ENCODE data around the gene PROZ.
A peak's percentile ranks its signal among the peaks of the same experiment; 100 is the strongest.

The PROZ gene

DNA sequence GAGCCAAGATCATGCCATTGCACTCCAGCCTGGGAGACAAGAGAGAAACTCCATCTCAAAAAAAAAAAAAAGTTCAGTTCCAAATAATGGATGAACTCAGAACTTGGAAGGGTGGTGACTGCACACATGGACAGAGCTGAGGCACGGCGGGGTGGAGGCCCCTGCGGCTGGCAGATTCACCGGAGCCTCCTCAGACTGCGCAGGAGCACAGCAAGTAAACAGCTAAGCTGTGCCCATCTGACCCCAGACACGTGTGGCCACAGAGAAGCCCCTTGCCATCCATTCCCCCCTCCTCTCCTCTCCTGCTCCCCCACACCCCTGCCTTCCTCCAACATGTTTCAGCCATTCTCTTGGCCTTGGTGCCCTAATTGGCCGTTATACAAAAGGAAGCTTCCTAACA, 15.6 kb upstream of the PROZ start:
- DNase-seq, result no peak

DNA sequence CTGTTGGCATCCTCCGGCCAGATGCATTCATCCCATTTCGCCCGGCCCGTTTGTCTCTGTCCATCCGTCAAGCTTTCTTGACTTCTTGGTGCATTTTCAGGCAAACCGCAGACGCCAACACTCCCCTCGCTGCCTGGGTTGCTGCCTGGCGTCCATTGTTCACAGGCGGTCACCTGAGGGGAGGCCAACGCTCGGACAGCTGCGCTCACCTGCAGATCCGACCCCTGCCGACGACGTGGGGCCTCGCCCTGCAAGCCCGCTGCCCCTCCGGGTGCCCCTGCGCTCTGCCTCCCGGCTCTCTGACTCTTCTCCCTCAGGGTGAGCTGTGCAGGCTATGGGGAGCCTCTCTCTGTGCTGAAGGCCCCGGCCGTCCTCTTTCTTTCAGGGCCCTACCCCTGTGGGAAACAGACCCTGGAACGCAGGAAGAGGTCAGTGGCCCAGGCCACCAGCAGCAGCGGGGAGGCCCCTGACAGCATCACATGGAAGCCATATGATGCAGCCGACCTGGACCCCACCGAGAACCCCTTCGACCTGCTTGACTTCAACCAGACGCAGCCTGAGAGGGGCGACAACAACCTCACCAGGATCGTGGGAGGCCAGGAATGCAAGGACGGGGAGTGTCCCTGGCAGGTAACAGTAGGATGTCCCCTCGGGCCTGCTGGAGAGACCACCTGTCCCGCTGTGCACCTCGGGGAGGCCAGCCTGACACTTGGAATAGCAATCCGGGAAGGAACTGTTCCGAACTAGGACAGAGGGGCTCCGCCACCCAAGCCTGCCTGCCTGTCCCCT, 14.8 kb upstream of the PROZ start:
- DNase-seq, result no peak

DNA sequence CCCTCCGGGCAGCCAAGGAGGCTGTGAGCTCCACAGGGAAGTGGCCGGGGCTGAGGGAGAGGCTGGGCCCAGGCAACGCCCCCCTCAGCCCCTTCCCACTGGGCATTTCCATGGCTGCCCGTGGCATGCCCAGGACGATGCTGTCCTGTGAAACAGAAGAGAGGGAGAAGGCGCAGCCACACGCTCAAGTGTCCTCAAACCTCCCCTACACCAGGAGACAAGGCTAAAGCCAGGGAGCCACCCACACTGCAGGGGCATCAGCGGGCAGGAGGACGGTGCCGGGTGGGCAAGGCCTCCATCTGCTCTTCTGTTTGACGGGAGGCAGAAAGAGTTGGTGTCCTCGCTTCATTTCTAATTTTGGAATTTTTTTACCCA, 14.2 kb upstream of the PROZ start:
- DNase-seq, result no peak

DNA sequence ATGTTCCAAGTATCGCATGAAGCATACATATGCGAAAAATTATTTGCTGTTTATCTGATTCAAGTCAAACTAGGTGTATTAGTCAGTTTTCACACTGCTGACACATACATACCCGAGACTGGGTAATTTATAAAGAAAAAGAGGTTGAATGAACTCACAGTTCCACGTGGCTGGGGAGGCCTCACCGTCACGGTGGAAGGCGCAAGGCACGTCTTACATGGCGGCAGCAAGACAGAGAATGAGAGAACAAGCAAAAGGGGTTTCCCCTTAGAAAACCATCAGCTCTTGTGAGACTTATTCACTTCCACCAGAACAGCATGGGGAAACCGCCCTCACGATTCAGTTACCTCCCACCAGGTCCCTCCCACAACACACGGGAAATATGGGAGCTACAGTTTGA, 13.0 kb upstream of the PROZ start:
- no peak for DNase-seq

DNA sequence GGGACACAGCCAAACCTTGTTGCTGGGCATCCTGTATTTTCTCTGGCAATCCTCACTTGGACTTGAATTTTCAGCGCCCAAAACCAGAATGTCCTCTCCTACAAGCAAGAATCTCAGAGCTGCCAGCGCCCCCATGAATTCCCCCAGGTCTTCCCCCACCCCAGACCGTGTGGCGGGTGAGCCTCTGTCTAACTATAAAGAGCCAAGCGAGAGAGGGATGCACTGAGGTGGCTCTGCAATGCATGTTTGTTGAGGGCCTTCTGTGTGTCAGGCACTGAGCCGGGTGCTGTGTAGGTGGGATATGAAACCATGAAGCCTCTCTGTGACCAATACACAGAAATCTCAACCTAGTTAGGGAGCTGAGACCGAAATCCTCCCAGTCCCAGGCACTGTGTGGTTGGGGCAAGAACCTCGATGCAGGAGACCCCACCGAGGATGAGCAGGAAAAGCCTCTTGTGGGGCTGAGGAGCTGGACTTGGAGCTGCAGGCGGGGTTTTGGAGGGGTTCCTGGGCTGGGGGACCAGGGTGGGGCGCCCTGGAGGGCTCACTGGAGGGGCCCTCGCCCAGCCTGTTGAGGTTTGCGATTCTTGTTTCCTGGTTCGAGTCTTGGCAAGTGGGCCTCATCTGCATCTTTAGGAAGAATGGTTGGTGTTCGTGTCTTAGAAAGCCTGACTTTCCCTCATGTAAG, 12.4 kb upstream of the PROZ start:
- no peak for DNase-seq

DNA sequence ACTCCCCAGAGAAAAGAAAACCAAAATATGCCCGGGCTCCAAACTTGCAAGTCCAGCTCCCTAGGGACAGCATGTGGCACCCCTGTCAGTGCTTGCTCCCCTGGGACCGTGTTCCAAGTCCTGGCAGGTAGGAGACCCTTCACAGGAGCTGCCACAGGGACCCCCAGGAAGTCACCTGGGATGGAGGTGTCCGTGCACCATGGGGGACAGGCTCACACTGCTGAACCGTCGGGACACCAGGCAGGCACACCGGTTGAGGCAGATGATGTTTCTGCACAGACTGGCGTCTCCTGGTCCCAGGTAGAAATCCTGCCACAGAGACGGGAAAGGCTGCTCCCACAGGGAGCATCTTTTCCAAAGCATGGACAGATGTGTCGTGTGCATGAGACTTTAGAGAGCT, 11.7 kb upstream of the PROZ start:
- no peak for DNase-seq

DNA sequence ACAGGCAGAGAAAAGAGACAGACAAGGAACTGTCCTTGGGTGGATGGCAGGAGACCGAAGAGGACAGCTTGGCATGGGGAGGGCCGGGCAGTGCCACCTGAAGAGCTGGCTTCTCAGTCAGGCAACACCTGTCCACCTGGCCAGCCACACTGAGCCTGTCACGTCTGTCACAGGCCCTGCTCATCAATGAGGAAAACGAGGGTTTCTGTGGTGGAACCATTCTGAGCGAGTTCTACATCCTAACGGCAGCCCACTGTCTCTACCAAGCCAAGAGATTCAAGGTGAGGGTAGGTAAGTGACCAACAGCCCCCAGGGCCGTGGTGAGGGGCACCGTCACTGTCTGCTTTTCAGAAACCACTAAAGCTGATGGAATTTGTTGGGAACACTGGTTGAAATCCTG, 11.2 kb upstream of the PROZ start:
- DNase-seq, result no peak

DNA sequence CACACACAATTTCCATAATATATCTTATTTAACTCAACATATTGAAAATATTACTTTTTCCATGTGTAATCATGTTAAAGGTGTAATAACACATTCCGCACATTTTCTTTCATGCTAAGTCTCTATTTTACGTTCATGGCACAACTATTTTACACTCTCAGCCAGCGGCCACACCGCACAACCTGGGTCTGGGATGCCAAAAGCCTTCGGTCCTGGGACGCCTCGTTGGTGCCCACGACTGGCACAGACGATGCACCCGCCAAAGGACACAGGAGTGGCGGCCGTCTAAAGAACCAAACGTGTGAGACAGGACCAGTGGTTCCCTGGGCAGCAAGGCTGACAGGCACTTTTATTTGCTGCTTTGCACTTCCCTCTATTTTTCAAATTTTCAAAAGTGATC, 10.0 kb upstream of the PROZ start:
- DNase-seq, result no peak

DNA sequence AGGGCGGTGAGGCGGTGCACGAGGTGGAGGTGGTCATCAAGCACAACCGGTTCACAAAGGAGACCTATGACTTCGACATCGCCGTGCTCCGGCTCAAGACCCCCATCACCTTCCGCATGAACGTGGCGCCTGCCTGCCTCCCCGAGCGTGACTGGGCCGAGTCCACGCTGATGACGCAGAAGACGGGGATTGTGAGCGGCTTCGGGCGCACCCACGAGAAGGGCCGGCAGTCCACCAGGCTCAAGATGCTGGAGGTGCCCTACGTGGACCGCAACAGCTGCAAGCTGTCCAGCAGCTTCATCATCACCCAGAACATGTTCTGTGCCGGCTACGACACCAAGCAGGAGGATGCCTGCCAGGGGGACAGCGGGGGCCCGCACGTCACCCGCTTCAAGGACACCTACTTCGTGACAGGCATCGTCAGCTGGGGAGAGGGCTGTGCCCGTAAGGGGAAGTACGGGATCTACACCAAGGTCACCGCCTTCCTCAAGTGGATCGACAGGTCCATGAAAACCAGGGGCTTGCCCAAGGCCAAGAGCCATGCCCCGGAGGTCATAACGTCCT, 9.4 kb upstream of the PROZ start:
- no peak for DNase-seq

DNA sequence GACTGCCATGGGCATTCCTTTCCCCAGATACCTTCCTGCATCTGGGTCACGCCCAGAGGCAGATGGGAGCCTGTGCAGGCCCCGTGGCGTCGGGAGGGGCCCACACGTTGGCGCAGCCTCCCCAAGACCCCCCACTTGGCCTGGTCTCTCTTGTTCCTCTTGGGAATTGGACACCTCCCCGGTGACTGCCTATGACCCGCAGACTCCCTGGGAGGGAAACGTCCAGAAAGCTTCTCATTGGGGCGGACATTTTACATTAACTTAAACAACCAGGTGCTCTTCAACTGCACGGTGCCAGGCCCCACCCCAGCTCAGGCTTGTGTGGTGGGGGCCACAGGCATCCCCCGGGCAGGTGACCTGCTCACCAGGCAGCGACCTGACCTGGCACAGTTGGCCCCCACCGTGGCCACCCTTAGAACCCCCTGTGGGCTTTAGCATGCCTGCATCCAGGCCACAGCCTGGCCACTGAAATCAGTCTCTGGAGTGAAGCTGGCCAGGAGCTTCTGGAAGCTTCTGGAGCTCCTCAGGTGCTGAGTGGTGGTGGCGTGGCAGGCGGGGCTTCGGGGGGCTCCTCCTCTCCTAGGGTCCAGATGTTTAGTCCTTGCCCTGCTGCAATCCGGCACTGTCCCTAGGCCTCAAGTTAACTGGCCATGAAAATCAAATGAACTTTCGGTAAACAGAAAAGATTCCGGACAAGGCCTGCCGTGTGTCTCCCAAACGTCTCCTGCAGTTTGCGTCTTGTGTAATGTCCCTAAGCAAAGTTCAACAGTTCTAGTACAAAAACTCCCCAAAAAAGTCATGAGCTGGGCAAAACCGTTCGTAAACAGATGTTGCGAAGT, 8.5 kb upstream of the PROZ start:
- no peak for DNase-seq

DNA sequence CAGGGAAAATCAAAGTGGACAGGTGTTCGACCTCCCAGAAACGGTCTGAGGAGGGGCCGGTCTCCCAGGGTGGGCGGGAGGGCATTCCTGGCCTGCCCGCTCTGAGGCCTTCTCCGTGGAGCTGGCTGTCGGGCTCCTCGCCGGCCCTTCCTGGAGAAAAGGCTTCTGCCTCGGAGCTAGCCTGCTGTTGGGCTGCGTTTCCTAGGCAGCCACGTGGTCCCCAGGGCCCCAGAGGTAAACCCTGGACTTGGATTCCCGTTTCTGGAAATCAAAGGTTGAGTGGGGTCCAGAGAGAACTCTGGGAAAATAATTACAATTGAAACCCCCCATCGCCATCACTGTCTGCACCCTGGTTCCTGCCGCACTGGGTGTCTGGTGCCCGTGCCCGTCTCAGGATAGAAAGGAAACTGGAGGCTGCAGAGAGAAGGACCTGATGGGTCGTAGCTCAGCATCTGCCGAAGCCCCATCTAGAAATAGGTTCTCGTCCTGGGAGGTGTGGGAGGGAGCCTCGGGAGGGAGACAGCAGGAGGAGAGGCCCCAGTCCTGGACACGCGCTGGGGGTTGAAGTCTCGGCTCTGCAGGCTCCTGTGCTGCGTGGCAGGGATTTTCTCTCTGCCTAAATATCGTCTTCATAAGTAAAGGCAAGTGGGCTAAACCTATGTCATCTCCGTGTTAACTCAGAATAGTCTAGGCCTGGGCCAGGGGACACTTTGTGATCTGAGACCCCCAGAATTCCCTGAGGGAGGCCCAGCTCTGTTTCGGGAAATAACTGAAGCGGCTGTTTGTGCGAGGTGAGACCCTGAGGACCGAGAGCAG, 7.7 kb upstream of the PROZ start:
- DNase-seq, result no peak

DNA sequence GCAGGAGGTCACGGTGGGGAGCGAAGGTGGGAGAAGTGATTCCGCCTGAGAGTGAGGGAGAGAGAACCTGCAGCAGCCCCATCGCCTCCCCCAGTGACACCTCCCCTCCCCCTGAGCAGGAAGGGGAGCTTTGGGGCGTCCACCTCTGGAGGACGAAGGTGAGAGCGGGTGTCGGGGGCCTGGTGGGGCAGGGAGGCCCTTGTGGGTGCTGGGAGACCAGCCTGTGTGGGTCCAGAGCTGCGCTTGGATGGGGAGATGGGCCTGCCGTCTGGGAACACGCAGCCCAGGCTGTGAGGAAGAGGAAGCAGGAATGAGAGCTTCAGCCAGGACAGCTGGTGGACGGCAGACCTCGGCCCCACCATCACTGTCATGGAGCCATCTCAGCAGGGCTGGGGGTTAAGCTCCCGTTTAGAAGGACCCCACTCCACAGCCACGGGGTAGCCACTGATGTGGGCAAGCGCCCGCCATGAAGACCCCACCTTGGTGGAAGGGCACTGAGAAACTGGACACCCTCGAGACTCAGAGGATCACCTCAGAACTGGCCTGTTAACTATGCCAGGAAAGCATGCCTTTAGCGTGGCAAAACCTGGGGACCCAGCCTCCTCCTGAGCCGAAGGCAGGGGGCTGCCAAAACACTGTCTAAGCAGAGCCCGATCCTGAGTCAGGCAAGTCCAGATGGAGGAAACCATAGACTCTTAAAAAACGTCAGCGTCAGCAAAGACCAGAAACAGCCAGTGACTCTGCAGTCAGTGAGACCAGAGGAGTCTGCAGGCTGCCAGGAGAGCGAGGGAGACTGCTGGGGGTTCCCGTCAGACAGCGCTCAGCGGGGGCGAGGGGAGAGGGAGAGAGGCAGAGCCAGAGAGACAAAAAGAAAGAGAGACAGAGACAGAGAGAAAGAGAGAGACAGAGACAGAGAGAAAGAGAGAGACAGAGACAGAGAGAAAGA, 6.4 kb upstream of the PROZ start:
- no peak for DNase-seq

DNA sequence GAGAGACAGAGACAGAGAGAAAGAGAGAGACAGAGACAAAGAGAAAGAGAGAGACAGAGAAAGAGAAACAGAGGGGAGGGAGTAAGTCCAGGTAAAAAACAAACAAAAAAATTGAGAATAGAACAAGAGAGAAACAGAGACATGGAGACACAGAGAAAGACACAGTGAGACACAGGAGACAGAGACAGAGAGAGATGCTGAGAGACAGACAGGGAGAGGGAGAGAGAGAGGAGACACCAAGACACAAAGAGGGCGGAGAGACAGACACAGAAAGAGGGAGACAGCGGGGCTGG, 5.8 kb upstream of the PROZ start:
- no peak for DNase-seq

DNA sequence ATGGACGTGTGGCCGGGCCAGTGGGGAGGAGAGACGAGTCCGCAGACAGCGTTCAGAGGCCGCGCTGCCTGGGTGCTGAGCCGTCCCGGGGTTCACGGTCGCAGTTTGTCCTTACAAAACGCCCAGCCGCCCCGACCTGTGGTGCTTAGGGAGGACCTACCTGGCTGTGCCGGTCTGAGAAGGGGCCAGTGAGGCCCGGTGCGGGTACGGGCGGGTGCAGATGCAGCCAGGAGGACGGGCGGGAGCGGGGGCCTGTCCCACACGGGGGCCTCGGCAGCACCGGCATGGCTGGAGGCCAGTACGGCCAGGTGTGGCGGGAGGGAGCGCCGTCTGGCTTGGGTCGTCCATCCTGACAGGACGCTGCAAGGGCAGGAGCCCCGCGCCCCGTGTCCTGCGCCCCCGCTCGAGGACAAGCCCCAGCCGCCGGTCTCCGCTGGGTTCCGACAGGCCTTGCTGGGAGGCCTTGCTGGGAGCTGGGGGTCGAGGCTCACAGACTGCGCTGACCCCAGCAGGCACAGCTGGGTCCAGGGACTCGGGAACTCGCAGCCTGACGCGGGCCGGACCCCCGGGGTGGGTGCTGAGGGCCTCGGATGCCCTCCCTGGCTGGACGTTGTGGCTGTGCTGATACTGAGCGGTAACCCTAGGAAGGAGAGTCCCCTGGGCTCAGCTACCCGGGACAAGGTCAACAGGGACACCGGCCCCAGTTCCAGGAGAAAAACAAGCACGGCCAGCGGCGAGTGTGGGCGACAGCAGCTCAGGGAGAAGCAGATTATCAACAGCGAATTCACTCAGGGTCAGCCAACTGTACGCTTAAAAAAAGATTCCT, 5.3 kb upstream of the PROZ start:
- DNase-seq, result no peak

DNA sequence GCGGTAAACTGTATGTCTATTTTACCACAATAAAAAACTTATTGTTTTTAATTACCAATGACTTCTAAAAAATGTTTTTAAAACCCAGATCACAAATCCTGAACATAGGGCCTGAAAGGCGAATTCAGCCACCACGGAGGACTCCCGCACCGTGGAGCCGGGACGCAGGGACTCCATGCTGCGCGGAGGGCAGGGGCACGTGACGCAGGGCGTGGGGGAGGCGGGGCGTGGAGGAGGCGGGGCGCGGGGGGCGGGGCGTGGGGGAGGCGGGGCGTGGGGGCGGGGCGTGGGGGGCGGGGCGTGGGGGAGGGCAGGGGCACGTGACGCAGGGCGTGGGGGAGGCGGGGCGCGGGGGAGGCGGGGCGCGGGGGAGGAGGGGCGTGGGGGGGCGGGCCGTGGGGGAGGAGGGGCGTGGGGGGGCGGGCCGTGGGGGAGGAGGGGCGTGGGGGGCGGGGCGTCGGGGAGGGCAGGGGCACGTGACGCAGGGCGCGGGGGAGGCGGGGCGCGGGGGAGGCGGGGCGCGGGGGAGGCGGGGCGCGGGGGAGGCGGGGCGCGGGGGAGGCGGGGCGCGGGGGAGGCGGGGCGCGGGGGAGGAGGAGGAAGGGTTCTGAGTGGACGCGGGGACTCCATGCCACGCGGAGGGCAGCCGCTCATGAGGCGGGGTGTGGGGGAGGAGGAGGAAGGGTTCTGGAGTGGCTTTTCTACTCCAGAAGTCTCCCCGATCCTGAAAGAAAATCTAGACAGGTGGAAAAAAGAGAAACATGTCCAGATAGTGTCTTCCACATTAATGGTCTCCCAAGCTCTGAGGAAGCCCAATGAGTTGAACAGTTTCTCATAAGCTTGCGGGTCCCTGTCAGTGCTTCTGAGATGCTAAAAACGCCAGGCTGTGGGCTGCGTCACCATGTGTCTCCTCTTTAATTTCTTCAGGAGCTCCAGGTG, 4.4 kb upstream of the PROZ start:
- DNase-seq, result peak; percentile 47 to 49

DNA sequence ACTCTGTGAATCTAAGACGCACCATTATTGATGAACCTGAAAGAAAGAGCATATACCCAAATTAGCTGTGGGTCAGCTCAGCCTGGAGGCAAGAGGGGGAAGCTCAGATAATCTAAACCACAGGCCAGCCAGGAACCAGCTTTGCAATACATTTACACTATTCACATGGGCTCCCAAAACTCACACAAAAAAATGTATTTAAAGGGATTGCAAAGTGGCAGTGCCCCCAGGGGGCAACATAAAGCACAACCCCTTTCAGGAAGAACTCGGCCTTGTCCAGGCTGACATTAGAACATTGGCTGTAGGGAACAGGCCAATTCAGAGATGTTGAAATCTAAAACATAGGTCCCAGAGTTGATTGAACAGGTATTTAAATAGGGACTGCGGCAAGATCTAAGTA, 3.2 kb upstream of the PROZ start:
- no peak for DNase-seq

DNA sequence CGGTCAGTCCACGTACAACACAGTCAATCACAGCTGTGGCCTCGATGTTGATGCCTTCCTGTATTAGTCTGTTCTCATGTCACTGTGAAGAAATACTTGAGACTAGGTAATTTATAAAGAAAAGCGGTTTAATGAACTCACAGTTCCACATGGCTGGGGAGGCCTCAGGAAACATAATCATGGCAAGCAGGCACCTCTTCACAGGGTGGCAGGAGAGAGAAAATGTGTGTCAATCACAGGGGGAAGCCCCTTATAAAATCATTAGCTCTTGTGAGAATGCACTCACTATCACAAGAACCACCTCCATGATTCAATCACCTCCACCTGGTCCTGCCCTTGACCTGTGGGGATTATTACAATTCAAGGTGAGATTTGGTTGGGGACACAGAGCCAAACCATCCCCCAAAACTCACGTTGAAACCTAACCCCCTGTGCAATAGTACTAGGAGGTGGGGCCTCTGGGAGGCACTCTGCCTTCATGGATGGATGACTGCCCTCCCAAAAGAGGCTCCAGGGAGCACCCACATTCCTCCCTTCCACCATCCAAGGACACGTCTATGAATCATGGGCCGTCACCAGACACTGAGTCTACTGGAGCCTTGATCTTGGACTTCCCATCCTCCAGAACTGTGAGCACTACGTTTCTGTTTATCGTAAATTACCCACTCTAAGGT, 2.3 kb upstream of the PROZ start:
- no peak for DNase-seq

DNA sequence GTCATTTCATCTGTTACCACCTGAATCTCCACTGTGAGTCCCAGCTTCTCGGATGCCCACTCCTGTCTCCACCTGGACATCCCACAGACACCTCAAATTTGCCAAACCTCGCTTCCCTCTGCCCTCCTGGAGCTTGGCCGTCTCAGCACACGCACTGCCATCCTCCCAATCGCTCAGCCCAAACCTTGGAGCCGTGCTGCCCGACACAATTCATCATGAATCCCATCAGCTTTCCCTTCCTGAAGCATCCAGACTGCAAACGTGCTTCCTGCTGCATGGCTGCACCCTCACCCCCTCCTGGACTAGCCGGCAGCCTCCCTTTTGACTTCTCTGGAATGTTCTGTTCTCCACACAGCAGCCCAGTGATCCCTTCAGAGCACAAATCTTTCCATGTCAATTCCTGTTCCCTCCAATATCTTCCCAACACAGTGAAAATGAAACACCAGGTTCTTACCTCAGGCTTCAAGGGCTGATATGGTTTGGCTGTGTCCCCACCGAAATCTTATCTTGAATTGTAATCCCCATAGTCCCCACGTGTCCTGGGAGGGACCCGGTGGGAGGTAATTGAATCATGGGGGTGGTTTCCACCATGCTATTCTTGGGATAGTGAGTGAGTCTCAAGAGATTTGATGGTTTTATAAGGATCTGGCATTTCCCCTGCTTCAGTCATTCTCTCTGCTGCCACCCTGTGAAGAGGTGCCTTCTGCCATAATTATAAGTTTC, 1.1 kb upstream of the PROZ start:
- DNase-seq, result no peak
